HepG2 (cell line): ENCODE measurements around the gene NRBP1.

Experiments
- ESRRA ChIP-seq: sonication (generic); formaldehyde crosslinking; IDR thresholded peaks from 2 replicates; pipeline ENCODE4 v1.5.1; 2020; ENCODE audit warnings: mild to moderate bottlenecking, low read depth, missing genetic modification reagents
- JUNB ChIP-seq: sonication (generic); formaldehyde crosslinking; IDR thresholded peaks from 2 replicates; pipeline ENCODE4 v1.8.0; 2022; ENCODE audit warnings: missing genetic modification reagents, mild to moderate bottlenecking, borderline replicate concordance
- MXI1 ChIP-seq: IDR thresholded peaks from 3 replicates; pipeline ENCODE4 v1.6.1; 2012; ENCODE audit warnings: low read depth, low read length, inconsistent platforms, borderline replicate concordance
- POLR2A ChIP-seq, 2 experiments: IDR thresholded peaks; 2 replicates each; pipeline ENCODE4 v1.6.1; 2011; ENCODE audit warnings: low read depth in 2 of 2, low read length in 2 of 2, mild to moderate bottlenecking in 1 of 2, moderate library complexity in 1 of 2; ENCODE audit not compliant: insufficient read depth in 1 of 2
- ZNF292 ChIP-seq: sonication (generic); formaldehyde crosslinking; IDR thresholded peaks from 2 replicates; pipeline ENCODE4 v1.8.1; 2022; ENCODE audit warnings: mild to moderate bottlenecking, low read depth, missing genetic modification reagents, borderline replicate concordance
- TF ChIP-seq, protein P1 (sequence below): sonication (generic); formaldehyde crosslinking; IDR thresholded peaks from 2 replicates; pipeline ENCODE4 v1.4.0; 2020; ENCODE audit warnings: missing genetic modification reagents
- TF ChIP-seq, protein P2 (sequence below), 2 experiments: sonication (generic) in 1 of 2; formaldehyde crosslinking in 1 of 2; IDR thresholded peaks; 2 replicates each; pipeline versions ENCODE4 v1.5.1 to v1.6.1; 2011 to 2020; ENCODE audit warnings: borderline replicate concordance in 1 of 2, low read depth in 1 of 2, low read length in 1 of 2, mild to moderate bottlenecking in 1 of 2, missing genetic modification reagents in 1 of 2, moderate library complexity in 1 of 2
- TF ChIP-seq, protein P3 (sequence below): sonication (generic); formaldehyde crosslinking; IDR thresholded peaks from 2 replicates; pipeline ENCODE4 v1.4.0; 2020; ENCODE audit warnings: low read depth, mild to moderate bottlenecking, missing genetic modification reagents

DNA sequence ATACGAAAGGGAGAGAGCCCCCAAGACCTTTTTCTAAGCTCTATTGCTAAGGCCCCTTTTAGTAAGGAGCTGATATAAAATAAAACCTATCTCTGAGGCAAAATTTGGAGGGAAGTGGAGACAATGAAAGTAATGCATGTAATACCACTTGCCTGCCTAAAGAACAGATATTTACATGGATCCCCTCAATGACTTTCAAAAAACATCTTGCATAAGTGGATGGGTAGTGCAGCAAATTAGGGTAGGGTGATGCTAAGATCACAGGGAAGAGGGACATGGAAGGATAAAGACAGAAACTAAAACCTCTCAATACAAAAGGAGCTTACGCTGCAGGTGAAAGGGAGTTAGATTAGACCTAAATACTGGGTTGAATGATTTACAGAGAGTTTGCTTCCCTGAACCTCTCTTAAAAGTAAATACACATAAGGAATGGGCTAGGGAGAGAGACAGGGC, 49.0 kb upstream of the NRBP1 start:
- TF ChIP-seq ZNF292 (CRISPR knock-in tag): no peak
- TF ChIP-seq, protein P1, sequence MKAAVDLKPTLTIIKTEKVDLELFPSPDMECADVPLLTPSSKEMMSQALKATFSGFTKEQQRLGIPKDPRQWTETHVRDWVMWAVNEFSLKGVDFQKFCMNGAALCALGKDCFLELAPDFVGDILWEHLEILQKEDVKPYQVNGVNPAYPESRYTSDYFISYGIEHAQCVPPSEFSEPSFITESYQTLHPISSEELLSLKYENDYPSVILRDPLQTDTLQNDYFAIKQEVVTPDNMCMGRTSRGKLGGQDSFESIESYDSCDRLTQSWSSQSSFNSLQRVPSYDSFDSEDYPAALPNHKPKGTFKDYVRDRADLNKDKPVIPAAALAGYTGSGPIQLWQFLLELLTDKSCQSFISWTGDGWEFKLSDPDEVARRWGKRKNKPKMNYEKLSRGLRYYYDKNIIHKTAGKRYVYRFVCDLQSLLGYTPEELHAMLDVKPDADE (CRISPR knock-in tag): no peak
- TF ChIP-seq, protein P2, sequence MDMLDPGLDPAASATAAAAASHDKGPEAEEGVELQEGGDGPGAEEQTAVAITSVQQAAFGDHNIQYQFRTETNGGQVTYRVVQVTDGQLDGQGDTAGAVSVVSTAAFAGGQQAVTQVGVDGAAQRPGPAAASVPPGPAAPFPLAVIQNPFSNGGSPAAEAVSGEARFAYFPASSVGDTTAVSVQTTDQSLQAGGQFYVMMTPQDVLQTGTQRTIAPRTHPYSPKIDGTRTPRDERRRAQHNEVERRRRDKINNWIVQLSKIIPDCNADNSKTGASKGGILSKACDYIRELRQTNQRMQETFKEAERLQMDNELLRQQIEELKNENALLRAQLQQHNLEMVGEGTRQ (IDR thresholded peaks at IDR 0.05; ENCODE audit: low read depth, low read length): no peak
- TF ChIP-seq, protein P2 (CRISPR knock-in tag; IDR thresholded peaks at IDR 0.05; ENCODE audit: borderline replicate concordance): no peak
- no peak for TF ChIP-seq MXI1
- TF ChIP-seq POLR2A (IDR thresholded peaks at IDR 0.05; ENCODE audit: insufficient read depth in 1 of 2, low read depth in 2 of 2, low read length in 2 of 2): no peak
- TF ChIP-seq, protein P3, sequence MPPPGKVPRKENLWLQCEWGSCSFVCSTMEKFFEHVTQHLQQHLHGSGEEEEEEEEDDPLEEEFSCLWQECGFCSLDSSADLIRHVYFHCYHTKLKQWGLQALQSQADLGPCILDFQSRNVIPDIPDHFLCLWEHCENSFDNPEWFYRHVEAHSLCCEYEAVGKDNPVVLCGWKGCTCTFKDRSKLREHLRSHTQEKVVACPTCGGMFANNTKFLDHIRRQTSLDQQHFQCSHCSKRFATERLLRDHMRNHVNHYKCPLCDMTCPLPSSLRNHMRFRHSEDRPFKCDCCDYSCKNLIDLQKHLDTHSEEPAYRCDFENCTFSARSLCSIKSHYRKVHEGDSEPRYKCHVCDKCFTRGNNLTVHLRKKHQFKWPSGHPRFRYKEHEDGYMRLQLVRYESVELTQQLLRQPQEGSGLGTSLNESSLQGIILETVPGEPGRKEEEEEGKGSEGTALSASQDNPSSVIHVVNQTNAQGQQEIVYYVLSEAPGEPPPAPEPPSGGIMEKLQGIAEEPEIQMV (CRISPR knock-in tag): no peak
- no peak for TF ChIP-seq ESRRA (CRISPR knock-in tag)
- no peak for TF ChIP-seq JUNB
